Smooth muscle cell of the brain vasculature (primary cell): ENCODE measurements around the gene AFF3.

ENCODE experiments used
- DNase-seq: peaks from one replicate; pipeline ENCODE4 v3.0.0-alpha.2; 2012; ENCODE audit warnings: low read depth, low spot score

Gene AFF3

GRCh38 chr2:100009743-100010142 is 132.6 kb downstream of the AFF3 start:
- no peak for DNase-seq

- no peak for DNase-seq
These were observed 133.4 kb downstream of the AFF3 start for GRCh38 chr2:100008956-100009355.

GRCh38 chr2:100006516-100006915 is 135.9 kb downstream of the AFF3 start:
- no peak for DNase-seq

GRCh38 chr2:100004959-100005387 is 137.4 kb downstream of the AFF3 start:
- no peak for DNase-seq

- no peak for DNase-seq
These were observed 138.0 kb downstream of the AFF3 start for GRCh38 chr2:100004348-100004884.

- no peak for DNase-seq
These were observed 140.3 kb downstream of the AFF3 start for GRCh38 chr2:100002059-100002458.

- DNase-seq = no peak
These were observed 141.3 kb downstream of the AFF3 start for GRCh38 chr2:100000915-100001707.

- DNase-seq = no peak
These were observed 143.6 kb downstream of the AFF3 start for GRCh38 chr2:99998651-99999320.

GRCh38 chr2:99989905-99990304 is 152.5 kb downstream of the AFF3 start:
- no peak for DNase-seq

- no peak for DNase-seq
These were observed 153.8 kb downstream of the AFF3 start for GRCh38 chr2:99988599-99988998.

GRCh38 chr2:99987160-99987559 is 155.2 kb downstream of the AFF3 start:
- no peak for DNase-seq

GRCh38 chr2:99984799-99985515 is 157.4 kb downstream of the AFF3 start:
- DNase-seq = peak; percentile 9

GRCh38 chr2:99982744-99983143 is 159.6 kb downstream of the AFF3 start:
- DNase-seq = no peak

- no peak for DNase-seq
These were observed 160.6 kb downstream of the AFF3 start for GRCh38 chr2:99981840-99982239.

GRCh38 chr2:99980176-99980575 is 162.2 kb downstream of the AFF3 start:
- DNase-seq = no peak

- no peak for DNase-seq
These were observed 164.4 kb downstream of the AFF3 start for GRCh38 chr2:99977966-99978365.

- DNase-seq = no peak
These were observed 167.0 kb downstream of the AFF3 start for GRCh38 chr2:99975386-99975785.

GRCh38 chr2:99974682-99975375 is 167.6 kb downstream of the AFF3 start:
- DNase-seq = no peak

GRCh38 chr2:99974275-99974674 is 168.1 kb downstream of the AFF3 start:
- DNase-seq = no peak

- no peak for DNase-seq
These were observed 171.0 kb downstream of the AFF3 start for GRCh38 chr2:99971326-99971900.

GRCh38 chr2:99970292-99970868 is 172.0 kb downstream of the AFF3 start:
- DNase-seq = no peak
